Measurements from ENCODE around the gene ATP5PD.

Gene ATP5PD

GRCh38 chr17:75087558-75088453 is 41.0 kb upstream of the ATP5PD start, which contains the start of gene SLC16A5:
Gene SLC16A5, plus strand, starts transcription at chr17:75087954. Its CDS starts 5,683 bp downstream, at chr17:75093637.
- DNase-seq (ENCODE audit: insufficient read length, low spot score): peak; percentile 65
- TF ChIP-seq POLR2AphosphoS5 (IDR thresholded peaks at IDR 0.05; ENCODE audit: low read depth, low read length) (no peak), POU2F2 (IDR thresholded peaks at IDR 0.05; ENCODE audit: low read depth, low read length) (no peak), PAX5 (IDR thresholded peaks at IDR 0.05; ENCODE audit: insufficient read depth, low read length, severe bottlenecking) (no peak), POLR2A (IDR thresholded peaks at IDR 0.05; ENCODE audit: low read depth, low read length) (0 out of 2 replicates have a peak, but pooled peaks have one; percentile 24), TAF1 (IDR thresholded peaks at IDR 0.05; ENCODE audit: low read depth, low read length) (0 out of 2 replicates have a peak, but pooled peaks have one; percentile 28), SPI1 (IDR thresholded peaks at IDR 0.05; ENCODE audit: low read depth, low read length) (no peak)
- FAIRE-seq: no peak

GRCh38 chr17:75087182-75087557 is 40.4 kb upstream of the ATP5PD start:
- TF ChIP-seq PAX5 (IDR thresholded peaks at IDR 0.05; ENCODE audit: insufficient read depth, low read length, severe bottlenecking) (no peak), POU2F2 (IDR thresholded peaks at IDR 0.05; ENCODE audit: low read depth, low read length) (no peak), SPI1 (IDR thresholded peaks at IDR 0.05; ENCODE audit: low read depth, low read length) (no peak), POLR2A (IDR thresholded peaks at IDR 0.05; ENCODE audit: low read depth, low read length) (no peak), POLR2AphosphoS5 (IDR thresholded peaks at IDR 0.05; ENCODE audit: low read depth, low read length) (no peak), TAF1 (IDR thresholded peaks at IDR 0.05; ENCODE audit: low read depth, low read length) (no peak)

GRCh38 chr17:75086496-75087181 is 39.9 kb upstream of the ATP5PD start:
- DNase-seq (ENCODE audit: insufficient read length, low spot score): no peak

More at GRCh38 chr17:75087182-75087557, 40.4 kb upstream of the ATP5PD start:
- FAIRE-seq: no peak
- no peak for DNase-seq (ENCODE audit: insufficient read length, low spot score)

GRCh38 chr17:75084039-75084660 is 37.4 kb upstream of the ATP5PD start:
- FAIRE-seq (no peak), DNase-seq (ENCODE audit: insufficient read length, low spot score) (no peak)
- TF ChIP-seq POLR2A (IDR thresholded peaks at IDR 0.05; ENCODE audit: low read depth, low read length): no peak
- no peak for TF ChIP-seq POLR2AphosphoS5 (IDR thresholded peaks at IDR 0.05; ENCODE audit: low read depth, low read length)
- no peak for TF ChIP-seq TAF1 (IDR thresholded peaks at IDR 0.05; ENCODE audit: low read depth, low read length)
- no peak for TF ChIP-seq SPI1 (IDR thresholded peaks at IDR 0.05; ENCODE audit: low read depth, low read length)
- no peak for TF ChIP-seq POU2F2 (IDR thresholded peaks at IDR 0.05; ENCODE audit: low read depth, low read length)
- no peak for TF ChIP-seq PAX5 (IDR thresholded peaks at IDR 0.05; ENCODE audit: insufficient read depth, low read length, severe bottlenecking)

More at GRCh38 chr17:75086496-75087181, 39.9 kb upstream of the ATP5PD start:
- FAIRE-seq: no peak
- TF ChIP-seq POLR2AphosphoS5 (IDR thresholded peaks at IDR 0.05; ENCODE audit: low read depth, low read length): no peak
- no peak for TF ChIP-seq PAX5 (IDR thresholded peaks at IDR 0.05; ENCODE audit: insufficient read depth, low read length, severe bottlenecking)
- TF ChIP-seq POU2F2 (IDR thresholded peaks at IDR 0.05; ENCODE audit: low read depth, low read length): no peak
- no peak for TF ChIP-seq SPI1 (IDR thresholded peaks at IDR 0.05; ENCODE audit: low read depth, low read length)
- TF ChIP-seq TAF1 (IDR thresholded peaks at IDR 0.05; ENCODE audit: low read depth, low read length): no peak
- no peak for TF ChIP-seq POLR2A (IDR thresholded peaks at IDR 0.05; ENCODE audit: low read depth, low read length)

GRCh38 chr17:75082683-75083082 is 35.9 kb upstream of the ATP5PD start:
- FAIRE-seq: no peak
- no peak for TF ChIP-seq POU2F2 (IDR thresholded peaks at IDR 0.05; ENCODE audit: low read depth, low read length)
- no peak for TF ChIP-seq PAX5 (IDR thresholded peaks at IDR 0.05; ENCODE audit: insufficient read depth, low read length, severe bottlenecking)
- no peak for TF ChIP-seq SPI1 (IDR thresholded peaks at IDR 0.05; ENCODE audit: low read depth, low read length)
- no peak for TF ChIP-seq POLR2A (IDR thresholded peaks at IDR 0.05; ENCODE audit: low read depth, low read length)
- no peak for TF ChIP-seq POLR2AphosphoS5 (IDR thresholded peaks at IDR 0.05; ENCODE audit: low read depth, low read length)
- TF ChIP-seq TAF1 (IDR thresholded peaks at IDR 0.05; ENCODE audit: low read depth, low read length): no peak

GRCh38 chr17:75081611-75082540 is 35.1 kb upstream of the ATP5PD start:
- FAIRE-seq (no peak), DNase-seq (ENCODE audit: insufficient read length, low spot score) (no peak)
- no peak for TF ChIP-seq SPI1 (IDR thresholded peaks at IDR 0.05; ENCODE audit: low read depth, low read length)
- no peak for TF ChIP-seq TAF1 (IDR thresholded peaks at IDR 0.05; ENCODE audit: low read depth, low read length)
- TF ChIP-seq PAX5 (IDR thresholded peaks at IDR 0.05; ENCODE audit: insufficient read depth, low read length, severe bottlenecking): no peak

More at GRCh38 chr17:75082683-75083082, 35.9 kb upstream of the ATP5PD start:
- DNase-seq (ENCODE audit: insufficient read length, low spot score): no peak

- FAIRE-seq: no peak
- DNase-seq (ENCODE audit: insufficient read length, low spot score): no peak
- TF ChIP-seq PAX5 (IDR thresholded peaks at IDR 0.05; ENCODE audit: insufficient read depth, low read length, severe bottlenecking): no peak
- TF ChIP-seq POLR2AphosphoS5 (IDR thresholded peaks at IDR 0.05; ENCODE audit: low read depth, low read length): no peak
- no peak for TF ChIP-seq POLR2A (IDR thresholded peaks at IDR 0.05; ENCODE audit: low read depth, low read length)
- TF ChIP-seq POU2F2 (IDR thresholded peaks at IDR 0.05; ENCODE audit: low read depth, low read length): no peak
- TF ChIP-seq TAF1 (IDR thresholded peaks at IDR 0.05; ENCODE audit: low read depth, low read length): no peak
- no peak for TF ChIP-seq SPI1 (IDR thresholded peaks at IDR 0.05; ENCODE audit: low read depth, low read length)
These were observed 32.2 kb upstream of the ATP5PD start for GRCh38 chr17:75079023-75079373.
